ENCODE results near the gene SP140L.

DNA sequence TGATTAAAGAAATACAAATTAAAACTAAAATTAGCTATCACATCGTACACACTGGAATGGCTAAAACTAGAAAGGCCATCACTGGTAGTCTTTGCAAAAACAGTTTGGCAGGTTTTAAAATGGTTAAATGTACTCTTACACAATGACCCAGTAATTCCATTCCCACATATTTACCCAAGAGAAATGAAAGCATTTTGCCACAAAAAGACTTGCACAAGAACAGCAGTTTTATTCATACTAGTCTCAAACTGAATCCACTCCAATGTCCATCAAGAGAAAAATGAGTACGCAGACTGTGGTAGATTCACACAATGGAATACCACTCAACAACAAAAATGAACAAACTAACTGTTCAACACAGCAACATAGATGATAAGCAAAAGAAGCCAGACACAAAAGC, 29.1 kb downstream of the SP140L start:
- no peak for TF ChIP-seq CEBPB (IDR thresholded peaks at IDR 0.05)
- TF ChIP-seq EP300 (IDR thresholded peaks at IDR 0.05; ENCODE audit: borderline replicate concordance) = no peak
- TF ChIP-seq, protein P1, sequence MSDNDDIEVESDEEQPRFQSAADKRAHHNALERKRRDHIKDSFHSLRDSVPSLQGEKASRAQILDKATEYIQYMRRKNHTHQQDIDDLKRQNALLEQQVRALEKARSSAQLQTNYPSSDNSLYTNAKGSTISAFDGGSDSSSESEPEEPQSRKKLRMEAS (IDR thresholded peaks at IDR 0.05) = no peak
- TF ChIP-seq RAD21 (IDR thresholded peaks at IDR 0.05; ENCODE audit: low read depth) = no peak
- TF ChIP-seq, protein P2, sequence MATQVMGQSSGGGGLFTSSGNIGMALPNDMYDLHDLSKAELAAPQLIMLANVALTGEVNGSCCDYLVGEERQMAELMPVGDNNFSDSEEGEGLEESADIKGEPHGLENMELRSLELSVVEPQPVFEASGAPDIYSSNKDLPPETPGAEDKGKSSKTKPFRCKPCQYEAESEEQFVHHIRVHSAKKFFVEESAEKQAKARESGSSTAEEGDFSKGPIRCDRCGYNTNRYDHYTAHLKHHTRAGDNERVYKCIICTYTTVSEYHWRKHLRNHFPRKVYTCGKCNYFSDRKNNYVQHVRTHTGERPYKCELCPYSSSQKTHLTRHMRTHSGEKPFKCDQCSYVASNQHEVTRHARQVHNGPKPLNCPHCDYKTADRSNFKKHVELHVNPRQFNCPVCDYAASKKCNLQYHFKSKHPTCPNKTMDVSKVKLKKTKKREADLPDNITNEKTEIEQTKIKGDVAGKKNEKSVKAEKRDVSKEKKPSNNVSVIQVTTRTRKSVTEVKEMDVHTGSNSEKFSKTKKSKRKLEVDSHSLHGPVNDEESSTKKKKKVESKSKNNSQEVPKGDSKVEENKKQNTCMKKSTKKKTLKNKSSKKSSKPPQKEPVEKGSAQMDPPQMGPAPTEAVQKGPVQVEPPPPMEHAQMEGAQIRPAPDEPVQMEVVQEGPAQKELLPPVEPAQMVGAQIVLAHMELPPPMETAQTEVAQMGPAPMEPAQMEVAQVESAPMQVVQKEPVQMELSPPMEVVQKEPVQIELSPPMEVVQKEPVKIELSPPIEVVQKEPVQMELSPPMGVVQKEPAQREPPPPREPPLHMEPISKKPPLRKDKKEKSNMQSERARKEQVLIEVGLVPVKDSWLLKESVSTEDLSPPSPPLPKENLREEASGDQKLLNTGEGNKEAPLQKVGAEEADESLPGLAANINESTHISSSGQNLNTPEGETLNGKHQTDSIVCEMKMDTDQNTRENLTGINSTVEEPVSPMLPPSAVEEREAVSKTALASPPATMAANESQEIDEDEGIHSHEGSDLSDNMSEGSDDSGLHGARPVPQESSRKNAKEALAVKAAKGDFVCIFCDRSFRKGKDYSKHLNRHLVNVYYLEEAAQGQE (IDR thresholded peaks at IDR 0.05; ENCODE audit: low read depth) = no peak
- no peak for TF ChIP-seq YY1 (IDR thresholded peaks at IDR 0.05; ENCODE audit: low read depth)
